GM18498 (cell line): ENCODE results near the gene NAGS.
"Not testable (repeated sequence)": the region's sequence is repeated elsewhere in the genome, so short reads cannot be mapped to it uniquely, and the experiment has no call there.

Experiments used
- ATAC-seq: cut with Tn5 transposase; IDR thresholded peaks from one replicate; pipeline ENCODE4 v1.9.1; 2021; ENCODE audit warnings: mild to moderate bottlenecking, moderate library complexity; ENCODE audit not compliant: unreplicated experiment

The NAGS gene

GRCh38 chr17:44006272-44006597, 1.8 kb downstream of the NAGS start:
- ATAC-seq = no peak

GRCh38 chr17:44006598-44007345, 2.4 kb downstream of the NAGS start:
- ATAC-seq = peak; percentile 68

- ATAC-seq = peak; percentile 6
Observed at GRCh38 chr17:44007346-44008204, 3.2 kb downstream of the NAGS start.

- no peak for ATAC-seq
Observed at GRCh38 chr17:44008205-44008909, 3.9 kb downstream of the NAGS start.

GRCh38 chr17:44010966-44011647, 6.7 kb downstream of the NAGS start:
- ATAC-seq = no peak

GRCh38 chr17:44011876-44012275, 7.5 kb downstream of the NAGS start:
- no peak for ATAC-seq

- no peak for ATAC-seq
Observed at GRCh38 chr17:44012391-44012790, 8.0 kb downstream of the NAGS start.

GRCh38 chr17:44012874-44013273, 8.5 kb downstream of the NAGS start:
- no peak for ATAC-seq

GRCh38 chr17:44014133-44014436, 9.7 kb downstream of the NAGS start:
- no peak for ATAC-seq

GRCh38 chr17:44014437-44015172, 10.2 kb downstream of the NAGS start, which contains the start of gene TMEM101:
TMEM101 (minus strand) TSS chr17:44014963; CDS start chr17:44014952, 11 bp downstream.
- peak; percentile 83 for ATAC-seq

- not testable (repeated sequence) for ATAC-seq
Observed at GRCh38 chr17:44021227-44021626, 16.8 kb downstream of the NAGS start.

GRCh38 chr17:44022246-44022645, 17.8 kb downstream of the NAGS start:
- ATAC-seq = no peak

- no peak for ATAC-seq
Observed at GRCh38 chr17:44023545-44024270, 19.3 kb downstream of the NAGS start.

GRCh38 chr17:44024271-44024663, 19.8 kb downstream of the NAGS start:
- ATAC-seq = no peak

GRCh38 chr17:44024853-44025252, 20.4 kb downstream of the NAGS start:
- no peak for ATAC-seq

GRCh38 chr17:44029736-44030135, 25.3 kb downstream of the NAGS start:
- ATAC-seq = no peak

- no peak for ATAC-seq
Observed at GRCh38 chr17:44030482-44030881, 26.1 kb downstream of the NAGS start.

- ATAC-seq = no peak
Observed at GRCh38 chr17:44033861-44034408, 29.5 kb downstream of the NAGS start.

GRCh38 chr17:44034688-44035087, 30.3 kb downstream of the NAGS start:
- not testable (repeated sequence) for ATAC-seq
